K562 (cell line): ENCODE data around the gene PEDS1. TPM values are rescaled to one million over a fixed set of nuclear protein-coding genes. Genes with fewer than 3 reads are reported as not detected.
A peak's percentile ranks its signal among the peaks of the same experiment; 100 is the strongest.

ENCODE experiments used
- ADNP ChIP-seq: fragments of 200-800 bp; sonication (Bioruptor generic); IDR thresholded peaks from 2 replicates; pipeline ENCODE4 v1.6.1; 2016; ENCODE audit warnings: missing genetic modification characterization, missing compliant biosample characterization
- C11orf30 ChIP-seq: fragments of 450-650 bp; IDR thresholded peaks from 2 replicates; pipeline ENCODE4 v1.6.1; 2016; ENCODE audit warnings: low read depth, mild to moderate bottlenecking
- CBFA2T3 ChIP-seq: fragments of 450-650 bp; IDR thresholded peaks from 2 replicates; pipeline ENCODE4 v1.6.1; 2017
- DPF2 ChIP-seq: fragments of 450-650 bp; IDR thresholded peaks from 2 replicates; pipeline ENCODE4 v1.6.1; 2016
- ETV6 ChIP-seq, 3 experiments: fragments of 150-350 bp in 1 of 3; sonication (generic) in 1 of 3; formaldehyde crosslinking in 1 of 3; IDR thresholded peaks; 2 replicates each; pipeline versions ENCODE4 v1.6.1 to v1.8.0; 2014 to 2022; ENCODE audit warnings: borderline replicate concordance in 2 of 3, low read depth in 2 of 3, antibody characterized with exemption in 1 of 3, low read length in 1 of 3, mild to moderate bottlenecking in 1 of 3, missing genetic modification reagents in 1 of 3
- FOS ChIP-seq: IDR thresholded peaks from 3 replicates; pipeline ENCODE4 v1.6.1; 2011; ENCODE audit not compliant: insufficient read length; ENCODE audit errors: extremely low read depth
- HMGN3 ChIP-seq: IDR thresholded peaks from 2 replicates; pipeline ENCODE4 v1.6.1; 2011; ENCODE audit warnings: borderline replicate concordance, low read depth, mild to moderate bottlenecking, mixed read lengths, low read length; ENCODE audit not compliant: insufficient read length; ENCODE audit errors: extremely low read depth
- HOXB6 ChIP-seq: fragments of 250-450 bp; sonication (Bioruptor Pico); IDR thresholded peaks from 2 replicates; pipeline ENCODE4 v1.5.1; 2022; ENCODE audit warnings: mild to moderate bottlenecking, borderline replicate concordance
- MCM2 ChIP-seq: fragments of 450-650 bp; IDR thresholded peaks from 2 replicates; pipeline ENCODE4 v1.6.1; 2017; ENCODE audit warnings: low read depth, mild to moderate bottlenecking
- NBN ChIP-seq: fragments of 450-650 bp; IDR thresholded peaks from 2 replicates; pipeline ENCODE4 v1.6.1; 2016; ENCODE audit warnings: low read depth, mild to moderate bottlenecking
- NONO ChIP-seq, 2 experiments: fragments of 200-400 bp in 1 of 2; fragments of 450-650 bp in 1 of 2; formaldehyde crosslinking in 1 of 2; IDR thresholded peaks; 2 replicates each; pipeline ENCODE4 v1.6.1; 2017; ENCODE audit warnings: low read depth in 2 of 2, mild to moderate bottlenecking in 2 of 2, moderate library complexity in 2 of 2, low read length in 1 of 2
- NR3C1 ChIP-seq: sonication (generic); formaldehyde crosslinking; IDR thresholded peaks from 2 replicates; pipeline ENCODE4 v1.8.1; 2022; ENCODE audit warnings: missing genetic modification reagents
- PBX2 ChIP-seq, 2 experiments: IDR thresholded peaks in 1 of 2; conservative IDR thresholded peaks in 1 of 2; 2 replicates each; pipeline ENCODE4 v1.6.1; 2016; ENCODE audit warnings: low read depth in 2 of 2, mild to moderate bottlenecking in 1 of 2, missing compliant biosample characterization in 1 of 2, missing genetic modification characterization in 1 of 2, moderate library complexity in 1 of 2
- RBFOX2 ChIP-seq: fragments of 200-400 bp; formaldehyde crosslinking; IDR thresholded peaks from 2 replicates; pipeline ENCODE4 v1.6.1; 2017; ENCODE audit warnings: low read depth, mild to moderate bottlenecking, low read length, moderate library complexity
- RBM34 ChIP-seq: fragments of 200-400 bp; formaldehyde crosslinking; IDR thresholded peaks from 2 replicates; pipeline ENCODE4 v1.6.1; 2018; ENCODE audit warnings: low read length, borderline replicate concordance; ENCODE audit not compliant: insufficient read depth
- RHOXF2B ChIP-seq: fragments of 250-450 bp; sonication (Bioruptor Pico); conservative IDR thresholded peaks from 2 replicates; pipeline ENCODE4 v1.5.1; 2021
- RUNX1 ChIP-seq: sonication (generic); IDR thresholded peaks from 2 replicates; pipeline ENCODE4 v1.6.1; 2016; ENCODE audit warnings: antibody characterized with exemption, low read depth
- SIN3A ChIP-seq, 2 experiments: fragments of 150-350 bp in 1 of 2; IDR thresholded peaks; 2 replicates each; pipeline ENCODE4 v1.6.1; 2011 to 2016; ENCODE audit warnings: borderline replicate concordance in 2 of 2, low read depth in 2 of 2, low read length in 2 of 2, mild to moderate bottlenecking in 2 of 2, moderate library complexity in 2 of 2; ENCODE audit not compliant: control insufficient read depth in 1 of 2
- SRSF3 ChIP-seq: fragments of 200-400 bp; formaldehyde crosslinking; IDR thresholded peaks from 2 replicates; pipeline ENCODE4 v1.6.1; 2016; ENCODE audit warnings: mild to moderate bottlenecking, low read length, moderate library complexity; ENCODE audit not compliant: insufficient read depth
- U2AF1 ChIP-seq: fragments of 200-400 bp; formaldehyde crosslinking; optimal IDR thresholded peaks from 2 replicates; pipeline ENCODE3; 2017; ENCODE audit warnings: mild to moderate bottlenecking, low read depth, low read length, moderate library complexity
- XRCC4 ChIP-seq: IDR thresholded peaks from one replicate; pipeline ENCODE4 v1.6.1; 2011; ENCODE audit not compliant: insufficient read depth, insufficient read length; ENCODE audit errors: extremely low read depth
- ZNF165 ChIP-seq: fragments of 250-450 bp; sonication (Bioruptor Pico); IDR thresholded peaks from 2 replicates; pipeline ENCODE4 v1.4.0; 2020; ENCODE audit warnings: borderline replicate concordance
- ZNF175 ChIP-seq: fragments of 200-800 bp; sonication (Bioruptor generic); IDR thresholded peaks from 2 replicates; pipeline ENCODE4 v1.6.1; 2016; ENCODE audit warnings: low read depth, mild to moderate bottlenecking, missing genetic modification characterization, missing compliant biosample characterization
- ZNF668 ChIP-seq: fragments of 250-450 bp; sonication (Bioruptor Pico); IDR thresholded peaks from 2 replicates; pipeline ENCODE4 v1.8.0; 2022; ENCODE audit warnings: mild to moderate bottlenecking, inconsistent platforms
- polyA plus RNA-seq, 8 experiments: library from polyadenylated mRNA; depleted of rRNA in 4 of 8; stranded (reverse) in 5 of 8; unstranded in 3 of 8; fragments of >200 nt; fragmentation: Nextera tagmentation in 2 of 8; fragmentation: Illumina TruSeq in 1 of 8; extraction: Ambion mirVana in 2 of 8; extraction: Trizol in 1 of 8; gene quantifications; 2 replicates each; pipeline versions ENCODE4 v1.2.1 to v1.2.3, GENCODE V29; 2011 to 2014; ENCODE audit warnings: inconsistent platforms in 1 of 8, missing spikeins in 1 of 8
- total RNA-seq, 7 experiments: library from RNA; depleted of rRNA in 6 of 7; stranded (reverse); fragments of >200 nt in 6 of 7; fragmentation: Illumina TruSeq in 2 of 7; extraction: Trizol in 2 of 7; gene quantifications; 2 replicates each; pipeline versions ENCODE4 v1.2.1 to v1.2.3, GENCODE V29; 2011 to 2021; ENCODE audit warnings: low replicate concordance in 1 of 7

The PEDS1 gene
- total and polyA plus RNA-seq, 9 of the 15 experiments (the other 6 are each of a cell fraction or from before 2014, with no cell fraction given), result 2.9 to 38.5 (median 24.2) TPM

- TF ChIP-seq DPF2 (no peak), RBFOX2 (peak; percentile 90), ZNF165 (CRISPR knock-in tag) (no peak), HOXB6 (CRISPR knock-in tag) (no peak), CBFA2T3 (no peak), MCM2 (no peak), RUNX1 (no peak), RBM34 (peak; percentile 47; the same call in 1 of the 2 replicates), SIN3A (IDR thresholded peaks at IDR 0.05; ENCODE audit: borderline replicate concordance in 2 of 2, control insufficient read depth in 1 of 2, low read depth in 2 of 2, low read length in 2 of 2) (no peak; a peak in 1 of 4 replicates), ZNF668 (CRISPR knock-in tag) (0 out of 2 replicates have a peak, but pooled peaks have one; percentile 5), SRSF3 (no peak), RHOXF2B (0 out of 2 replicates have a peak, but pooled peaks have one; percentile 62), PBX2 (CRISPR knock-in tag; IDR thresholded peaks at IDR 0.05; ENCODE audit: low read depth) (no peak), PBX2 (tag; conservative IDR thresholded peaks at IDR 0.05; ENCODE audit: low read depth) (no peak), XRCC4 (no peak), ETV6 (IDR thresholded peaks at IDR 0.05; ENCODE audit: borderline replicate concordance in 1 of 2, low read depth in 2 of 2, low read length in 1 of 2) (no peak), ETV6 (CRISPR knock-in tag; IDR thresholded peaks at IDR 0.05; ENCODE audit: borderline replicate concordance) (0 out of 2 replicates have a peak, but pooled peaks have one; percentile 72), ZNF175 (CRISPR knock-in tag) (peak; percentile 45; the same call in 1 of the 2 replicates), NR3C1 (CRISPR knock-in tag) (no peak), ADNP (tag) (no peak), C11orf30 (no peak), FOS (peak; percentile 85), NONO (IDR thresholded peaks at IDR 0.05; ENCODE audit: low read depth in 2 of 2, low read length in 1 of 2) (peak; percentile 78 to 86), HMGN3 (peak; percentile 60), U2AF1 (no peak), NBN (no peak)
Observed at GRCh38 chr20:50153500-50154377, at the start of gene PEDS1 (continued).
